Spleen (tissue), 11 donors: ENCODE data around the gene SLC18A3. TPM values are rescaled to one million over a fixed set of nuclear protein-coding genes. Genes with fewer than 3 reads are reported as not detected.

Source experiments
- DNase-seq: peaks from one replicate; pipeline ENCODE4 v3.0.0-alpha.2; 2020
- H3K27ac ChIP-seq, 8 donors: fragments of 200-600 bp; sonication (generic) in 7 of 8; 1 replicate in 4 of 8; 2 replicates in 4 of 8; pipeline versions ENCODE4 v1.5.0 to v1.8.0; 2016 to 2021; ENCODE audit warnings: inconsistent platforms in 4 of 8, mild to moderate bottlenecking in 4 of 8, moderate library complexity in 1 of 8
- H3K27me3 ChIP-seq, 7 donors: fragments of 200-600 bp; sonication (generic) in 6 of 7; replicated peaks in 1 of 7; 1 replicate in 4 of 7; 2 replicates in 3 of 7; pipeline versions ENCODE4 v1.5.0 to v1.8.0; 2016 to 2021; ENCODE audit warnings: inconsistent platforms in 3 of 7, mild to moderate bottlenecking in 1 of 7
- H3K36me3 ChIP-seq, 6 donors: fragments of 200-600 bp; sonication (generic) in 5 of 6; 1 replicate in 4 of 6; 2 replicates in 2 of 6; pipeline versions ENCODE4 v1.5.0 to v1.8.0; 2016 to 2021; ENCODE audit warnings: inconsistent platforms in 2 of 6
- H3K4me1 ChIP-seq, 6 donors: fragments of 200-600 bp; sonication (generic) in 5 of 6; 1 replicate in 3 of 6; 2 replicates in 3 of 6; pipeline versions ENCODE4 v1.5.0 to v1.8.0; 2016 to 2021; ENCODE audit warnings: inconsistent platforms in 3 of 6
- H3K4me3 ChIP-seq, 8 donors: fragments of 200-600 bp; sonication (generic) in 7 of 8; 1 replicate in 4 of 8; 2 replicates in 4 of 8; pipeline versions ENCODE4 v1.5.0 to v1.8.0; 2016 to 2021; ENCODE audit warnings: inconsistent platforms in 4 of 8, mild to moderate bottlenecking in 4 of 8, moderate library complexity in 2 of 8
- H3K9me3 ChIP-seq, 8 donors: fragments of 200-600 bp; sonication (generic) in 7 of 8; 1 replicate in 4 of 8; 2 replicates in 4 of 8; pipeline versions ENCODE4 v1.5.0 to v1.8.0; 2016 to 2021; ENCODE audit warnings: inconsistent platforms in 4 of 8
- CTCF ChIP-seq, 11 experiments: fragments of 200-600 bp in 7 of 11; fragments of 450-650 bp in 4 of 11; sonication (generic) in 4 of 11; IDR thresholded peaks in 8 of 11; conservative IDR thresholded peaks in 3 of 11; 1 replicate in 7 of 11; 2 replicates in 4 of 11; pipeline versions ENCODE4 v1.4.0 to v1.8.0; 2016 to 2021; ENCODE audit warnings: antibody characterized with exemption in 11 of 11, inconsistent platforms in 4 of 11, mild to moderate bottlenecking in 1 of 11
- POLR2A ChIP-seq, 3 donors: fragments of 450-650 bp; IDR thresholded peaks; one replicate each; pipeline ENCODE4 v1.5.1; 2017; ENCODE audit warnings: antibody characterized with exemption in 3 of 3, mild to moderate bottlenecking in 1 of 3
- POLR2AphosphoS5 ChIP-seq, 3 donors: sonication (generic); formaldehyde crosslinking; IDR thresholded peaks; one replicate each; pipeline ENCODE4 v1.5.1; 2017; ENCODE audit warnings: antibody characterized with exemption in 3 of 3
- whole genome bisulfite sequencing, 5 donors: extraction: QIAGEN DNeasy Blood & Tissue Kit in 3 of 5; methylation state at CpG; one replicate each; pipeline versions ENCODE4 v1.1.5 to v1.1.7; 2013 to 2018; 5-methylcytosine and 5-hydroxymethylcytosine counted together
- intact Hi-C: fragments of 100-400 bp; cut with DNase I; formaldehyde crosslinking; loops from one replicate; pipeline ENCODE4 v1.15.0; 2023; ENCODE audit warnings: low total_unique reads
- polyA plus RNA-seq, 3 donors: library from polyadenylated mRNA; stranded (reverse); fragments of 200-250 nt; gene quantifications; one replicate each; pipeline ENCODE4 v1.2.1, GENCODE V29; 2013
- total RNA-seq, 7 donors: library from RNA; depleted of rRNA in 3 of 7; stranded (reverse); fragments of >200 nt in 3 of 7; fragmentation: NEBNext Ultra II Directional in 4 of 7; extraction: Animal tissue kit (Norgen Biotek cat#: 25700) in 4 of 7; gene quantifications; one replicate each; pipeline versions ENCODE4 v1.1.0 to v1.2.1, GENCODE V29; 2016 to 2021
- donor health status: healthy with polysubstance abuse.
- donor health status: DM: no; HTN: no; CAD: no; lungs with moderate emphysema.
- donor health status: DM: no; HTN: no; CAD: no.
- donor health status: Bipolar disorder and iron deficiency.
- donor health status: healthy.
- donor health status: DM: no; HTN: no; CAD: no.
- donor health status: DM: yes; HTN: yes; CAD: no.

Gene SLC18A3
- total and polyA plus RNA-seq, 10 donors: not detected

- DNase-seq: no peak
- intact Hi-C loops: no loop called here
- WGBS, 5 donors: 83 to 89% (median 87%) methylated on average over 8 of the region's 8 CpGs
- H3K4me3 ChIP-seq: no peak overlapping the region
- TF ChIP-seq POLR2AphosphoS5 (IDR thresholded peaks at IDR 0.05): no peak
- TF ChIP-seq CTCF (IDR thresholded peaks at IDR 0.05 in 8 of 11, conservative IDR thresholded peaks at IDR 0.05 in 3 of 11): no peak
- TF ChIP-seq POLR2A (IDR thresholded peaks at IDR 0.05): no peak
- H3K4me1 ChIP-seq: no peaks in the 10 kb centered on the region
- peaks cover 0 to 7% (median 0%) of the 10 kb centered on the region in 7 donors for H3K27me3 ChIP-seq
- no peak overlapping the region for H3K27ac ChIP-seq
- H3K9me3 ChIP-seq: no peaks in the 10 kb centered on the region
- H3K36me3 ChIP-seq: no peaks in the 10 kb centered on the region
These were observed 18.5 kb downstream of the SLC18A3 start for GRCh38 chr10:49628599-49628998.

GRCh38 chr10:49629431-49629881 lies 19.3 kb downstream of the SLC18A3 start:
- peaks cover 0 to 6% (median 0%) of the 10 kb centered on the region in 7 donors for H3K27me3 ChIP-seq
- peak; percentile 34 for DNase-seq
- H3K9me3 ChIP-seq: no peaks in the 10 kb centered on the region
- intact Hi-C loops: no loop called here
- 75 to 81% (median 81%) methylated on average over 9 of the region's 9 CpGs for WGBS, 5 donors
- no peak overlapping the region for H3K27ac ChIP-seq
- H3K36me3 ChIP-seq: no peaks in the 10 kb centered on the region
- H3K4me3 ChIP-seq: no peak overlapping the region
- H3K4me1 ChIP-seq: no peaks in the 10 kb centered on the region
- TF ChIP-seq CTCF (IDR thresholded peaks at IDR 0.05 in 8 of 11, conservative IDR thresholded peaks at IDR 0.05 in 3 of 11): no peak
- TF ChIP-seq POLR2A (IDR thresholded peaks at IDR 0.05): no peak
- TF ChIP-seq POLR2AphosphoS5 (IDR thresholded peaks at IDR 0.05): no peak

GRCh38 chr10:49631975-49632374 lies 21.9 kb downstream of the SLC18A3 start:
- no peak overlapping the region for H3K27ac ChIP-seq
- 88 to 95% (median 90%) methylated on average over 6 of the region's 6 CpGs for WGBS, 5 donors
- intact Hi-C loops: no loop called here

More at GRCh38 chr10:49631975-49632374, 21.9 kb downstream of the SLC18A3 start:
- peaks cover 0 to 7% (median 0%) of the 10 kb centered on the region in 7 donors for H3K27me3 ChIP-seq
- peak; percentile 46 for DNase-seq
- H3K9me3 ChIP-seq: no peaks in the 10 kb centered on the region
- no peak overlapping the region for H3K4me3 ChIP-seq
- H3K4me1 ChIP-seq: no peaks in the 10 kb centered on the region
- no peaks in the 10 kb centered on the region for H3K36me3 ChIP-seq
- no peak for TF ChIP-seq POLR2AphosphoS5 (IDR thresholded peaks at IDR 0.05)
- TF ChIP-seq CTCF (IDR thresholded peaks at IDR 0.05 in 8 of 11, conservative IDR thresholded peaks at IDR 0.05 in 3 of 11): no peak
- no peak for TF ChIP-seq POLR2A (IDR thresholded peaks at IDR 0.05)
